NCI-H2029 treated with DMSO at 0.1 percent for 48 hours (cell line): Measurements from ENCODE around the gene AK8.

Experiments used
- DNase-seq: peaks from one replicate; lab custom pipeline; 2025; lab: John Stamatoyannopoulos, UW

AK8 gene

DNA sequence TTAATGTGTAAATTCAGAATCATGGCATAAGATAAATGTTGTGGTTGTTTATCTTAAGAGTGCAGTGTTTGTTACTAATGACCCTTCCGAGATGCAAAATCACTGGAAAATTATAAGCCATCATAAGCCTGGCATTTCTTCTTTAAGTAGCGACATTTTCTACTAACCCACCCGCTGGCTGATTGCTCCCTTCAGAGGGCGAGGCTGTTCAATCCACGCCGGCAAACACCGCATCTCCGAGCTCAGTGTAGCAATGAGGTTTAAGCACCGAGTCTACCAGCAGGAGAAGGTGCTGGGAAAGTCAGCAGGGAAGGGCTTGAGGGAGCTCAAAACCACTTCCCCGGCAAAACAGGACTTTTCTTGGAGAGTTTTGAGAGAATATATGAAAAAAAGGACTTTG, 52.7 kb downstream of the AK8 start:
- DNase-seq: no peak

DNA sequence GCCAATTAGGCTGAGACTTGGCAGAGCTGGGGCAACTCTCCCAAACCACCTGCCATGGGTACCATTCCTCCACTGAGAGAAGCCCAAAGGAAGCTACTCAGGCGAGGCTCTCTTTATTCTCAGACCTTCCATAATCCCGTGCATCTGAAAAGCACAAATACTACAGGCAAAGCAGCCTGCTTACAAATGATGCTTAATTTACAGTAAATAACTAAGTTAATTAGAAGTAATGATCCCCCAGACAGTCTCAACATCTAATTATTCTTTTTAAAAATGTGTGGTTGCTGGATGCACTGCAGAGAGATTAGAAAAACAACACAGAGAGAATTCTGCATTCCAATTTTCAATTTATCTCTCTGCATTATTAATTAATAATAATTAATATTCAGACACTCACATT, 53.1 kb downstream of the AK8 start:
- DNase-seq: no peak

DNA sequence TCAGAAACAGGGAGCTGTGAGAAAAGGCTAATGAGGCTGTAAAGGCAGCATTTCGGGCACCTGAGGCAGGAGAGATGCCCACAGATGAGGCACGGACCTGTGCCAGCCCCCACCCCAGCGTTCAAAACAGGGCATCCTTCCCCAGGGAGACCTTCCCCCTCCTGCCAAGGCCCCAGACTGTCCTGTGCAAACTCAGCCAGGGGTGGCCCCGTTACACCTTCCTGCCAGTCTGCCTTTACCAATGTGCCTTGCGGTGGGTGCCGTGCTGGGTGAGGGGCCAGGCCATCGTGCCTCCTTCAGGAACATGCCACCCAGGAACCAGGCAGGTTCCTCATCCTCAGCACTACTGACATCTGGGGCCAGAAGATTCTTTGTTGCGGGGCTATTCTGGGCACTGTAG, 53.9 kb downstream of the AK8 start:
- DNase-seq: no peak

DNA sequence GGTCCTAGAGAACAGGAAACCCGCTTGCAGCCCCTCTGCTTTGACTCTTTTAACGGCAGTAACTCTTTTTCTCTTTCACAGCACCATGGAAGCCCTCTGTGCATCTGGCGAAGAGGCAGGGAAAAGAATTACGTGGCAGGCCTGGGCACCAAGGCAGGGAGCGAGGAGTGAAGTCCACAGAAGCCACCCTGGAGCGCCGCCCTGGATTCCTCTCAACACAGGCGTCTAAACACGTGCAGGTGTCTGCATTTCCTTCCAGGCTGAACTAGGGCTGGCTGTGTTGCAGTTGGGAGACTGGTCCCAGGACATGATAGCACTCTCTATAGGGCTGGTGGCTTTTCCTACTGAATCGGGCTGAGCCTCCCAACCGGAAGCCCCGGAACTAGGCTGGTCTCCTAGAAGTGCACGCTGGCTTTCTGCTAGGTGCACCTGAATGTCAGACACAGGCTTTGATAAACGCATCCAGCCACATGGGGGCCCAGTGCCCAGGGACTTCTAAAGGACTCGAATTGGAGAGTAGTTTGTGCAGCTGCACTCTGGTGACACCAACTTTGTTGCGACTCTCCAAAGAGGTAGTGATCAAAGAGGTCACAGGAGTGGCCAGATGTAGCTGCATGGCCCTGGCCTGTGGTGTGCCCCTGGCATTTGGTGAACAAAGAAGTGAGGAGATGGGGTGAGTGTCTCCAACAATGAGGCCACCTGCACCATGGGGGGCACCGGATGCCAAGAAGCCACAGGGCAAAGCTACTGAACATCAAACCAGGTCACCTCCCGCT, 54.5 kb downstream of the AK8 start:
- DNase-seq: no peak

DNA sequence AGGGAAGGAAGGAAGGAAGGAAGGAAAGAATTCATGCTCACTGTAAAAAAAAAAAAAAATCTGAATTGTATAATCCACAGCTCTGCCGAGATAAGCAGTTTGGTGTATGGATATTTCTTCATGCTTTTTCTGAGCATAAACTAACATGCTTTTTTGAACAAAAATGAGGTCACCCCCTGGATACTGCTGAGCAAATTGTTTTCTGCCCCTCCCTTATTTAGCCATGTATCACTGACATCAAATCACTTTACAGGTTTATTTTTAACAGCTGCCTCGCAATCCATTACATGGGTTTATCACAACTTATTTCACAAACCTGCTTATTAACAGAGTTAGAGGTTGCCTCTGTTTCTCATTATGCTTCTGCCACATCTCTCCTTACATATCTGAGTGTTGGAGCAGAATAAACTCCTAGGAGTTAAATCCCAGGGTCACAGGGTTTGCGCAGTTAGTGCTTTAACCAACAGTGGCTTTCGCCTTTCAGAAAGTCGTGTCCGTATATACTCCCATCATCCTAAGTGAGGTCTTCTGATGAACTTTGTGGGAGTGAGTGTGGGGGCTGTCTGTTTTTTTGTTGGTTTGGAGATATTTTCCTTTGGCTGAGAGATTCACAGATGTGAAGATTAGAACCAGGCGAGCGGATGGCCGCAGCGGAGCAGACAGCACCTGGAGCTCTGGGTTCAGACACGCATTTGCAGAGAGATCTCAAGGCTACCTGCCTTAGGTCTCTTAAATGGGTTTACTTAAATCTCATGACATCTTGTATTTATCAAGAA, 57.7 kb downstream of the AK8 start:
- DNase-seq: no peak

DNA sequence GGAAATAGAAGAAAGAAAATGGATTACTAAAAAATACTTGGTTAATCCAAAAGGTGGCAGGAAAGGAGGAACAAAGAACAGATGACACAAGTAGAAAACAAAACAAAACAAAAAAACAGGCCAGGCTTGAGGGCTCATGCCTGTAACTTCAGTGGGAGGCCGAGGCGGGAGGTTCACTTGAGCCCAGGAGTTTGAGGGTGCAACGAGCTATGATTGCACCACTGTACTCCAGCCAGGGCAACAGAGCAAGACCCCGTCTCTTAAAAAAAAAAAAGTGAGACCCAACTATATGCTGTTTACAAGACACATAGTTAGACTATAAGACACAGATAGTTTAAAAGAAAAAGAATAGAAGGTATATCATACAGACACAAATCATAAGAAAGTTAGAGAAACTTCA, 59.5 kb downstream of the AK8 start:
- DNase-seq: no peak

DNA sequence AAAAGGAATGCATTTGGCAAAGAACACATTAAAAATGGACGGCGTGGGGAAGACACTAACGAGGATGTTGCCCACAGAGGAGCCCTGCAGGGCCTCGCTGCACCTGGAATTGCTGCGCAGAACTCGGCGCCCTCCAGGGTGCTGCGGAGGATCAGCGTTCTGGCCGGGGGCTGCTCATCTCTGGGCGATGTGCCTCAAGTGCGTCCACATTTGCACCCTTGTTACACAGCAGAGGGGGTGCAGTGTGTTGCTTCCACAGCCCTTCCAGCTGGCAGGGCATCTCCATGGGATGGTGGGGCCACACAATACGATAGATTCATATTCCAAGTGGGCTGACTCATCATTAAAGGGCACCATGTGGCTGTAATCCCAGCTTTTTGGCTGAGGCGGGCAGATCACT, 63.1 kb downstream of the AK8 start:
- no peak for DNase-seq

DNA sequence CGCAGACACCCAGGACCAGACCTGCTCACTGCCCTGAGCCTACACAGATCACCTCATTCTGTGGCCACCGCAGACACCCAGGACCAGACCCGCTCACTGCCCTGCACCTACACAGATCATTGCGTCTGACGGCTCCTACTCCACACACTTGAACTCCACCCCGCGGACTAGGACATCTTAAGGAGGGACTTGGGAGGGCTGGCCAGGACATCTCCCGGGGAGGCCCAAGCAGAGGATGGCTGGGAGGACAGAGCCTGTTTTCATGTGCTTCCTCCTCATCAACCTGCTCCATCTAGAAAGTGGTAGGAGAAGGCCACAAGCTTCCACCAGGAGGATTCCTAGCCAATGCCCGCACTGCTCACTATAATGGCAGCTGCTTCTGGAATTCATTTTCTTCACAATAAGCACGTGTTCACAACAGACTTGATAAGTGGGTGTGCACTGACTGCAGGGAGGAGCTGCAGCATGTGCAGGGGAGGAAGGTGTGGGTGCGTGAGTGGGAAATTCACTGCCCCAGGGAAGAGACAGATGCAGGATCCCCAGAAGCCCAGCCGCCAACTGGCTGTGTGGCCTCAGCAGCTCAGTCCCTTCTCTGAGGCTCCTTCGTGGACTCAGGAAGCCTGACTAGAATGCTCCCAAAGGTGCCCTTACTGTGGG, 64.8 kb downstream of the AK8 start:
- DNase-seq: no peak

DNA sequence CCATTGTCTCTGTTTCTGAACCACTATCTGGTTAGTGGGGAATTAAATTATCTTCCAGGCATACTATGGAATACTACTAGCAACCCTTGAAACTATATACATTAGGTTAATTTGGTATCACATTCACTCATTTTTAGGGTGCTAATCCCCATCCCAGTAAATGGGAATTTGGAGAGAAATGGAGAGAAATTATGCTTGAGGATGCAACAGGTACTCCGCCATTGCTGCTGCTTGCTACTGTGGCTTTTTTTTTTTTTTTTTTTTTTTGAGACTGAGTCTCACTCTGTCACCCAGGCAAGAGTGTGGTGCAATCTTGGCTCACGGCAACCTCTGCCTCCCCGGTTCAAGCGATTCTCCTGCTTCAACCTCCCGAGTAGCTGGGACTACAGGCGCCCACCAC, 66.1 kb downstream of the AK8 start:
- no peak for DNase-seq

DNA sequence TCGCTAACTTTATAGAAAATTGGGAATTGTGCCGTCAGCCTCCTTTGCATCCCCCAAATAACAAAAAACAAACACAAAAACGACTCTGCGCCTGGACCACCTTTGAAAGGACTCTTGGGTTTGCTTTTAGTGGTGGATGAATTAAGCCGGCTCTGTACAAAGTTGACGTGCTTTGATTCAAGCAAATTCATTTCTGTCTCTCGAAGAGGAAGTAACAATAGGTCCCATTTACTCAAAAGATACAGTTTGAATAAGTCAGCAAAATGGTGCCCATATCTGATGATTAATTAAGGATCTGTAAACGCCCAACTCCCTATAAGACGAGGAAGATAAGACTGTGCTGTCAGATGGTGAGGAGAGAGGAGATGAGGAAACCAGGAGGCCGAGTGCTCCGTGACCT, 67.8 kb downstream of the AK8 start:
- no peak for DNase-seq

DNA sequence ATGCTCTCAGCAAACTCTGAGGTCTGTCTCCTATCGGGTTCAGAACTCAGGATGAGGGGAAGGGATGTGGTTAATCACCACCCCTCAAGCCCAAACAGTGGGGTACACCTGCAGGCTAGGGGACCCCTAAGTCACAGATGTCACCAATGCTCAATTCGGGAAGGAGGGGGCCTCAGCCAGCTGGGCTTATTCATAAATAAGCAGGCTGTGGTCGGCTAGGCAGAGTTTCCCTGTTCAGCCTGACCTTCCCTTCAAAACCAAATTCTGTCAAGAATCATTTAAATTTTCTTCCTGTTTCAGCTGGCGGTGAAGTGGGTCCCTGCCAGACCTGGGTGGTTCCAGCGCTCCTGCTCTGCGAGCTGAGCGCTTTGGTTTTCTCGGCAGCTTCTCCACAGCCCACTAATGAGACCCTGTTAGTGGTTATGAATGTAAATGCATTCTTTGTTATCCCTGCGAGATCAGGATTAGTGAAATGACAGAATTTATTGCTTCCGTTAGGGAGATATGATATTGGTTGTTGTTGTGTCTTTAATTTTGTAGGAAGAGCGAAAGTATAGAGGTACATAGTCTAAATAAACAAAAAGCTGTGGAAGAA, 68.3 kb downstream of the AK8 start:
- no peak for DNase-seq

DNA sequence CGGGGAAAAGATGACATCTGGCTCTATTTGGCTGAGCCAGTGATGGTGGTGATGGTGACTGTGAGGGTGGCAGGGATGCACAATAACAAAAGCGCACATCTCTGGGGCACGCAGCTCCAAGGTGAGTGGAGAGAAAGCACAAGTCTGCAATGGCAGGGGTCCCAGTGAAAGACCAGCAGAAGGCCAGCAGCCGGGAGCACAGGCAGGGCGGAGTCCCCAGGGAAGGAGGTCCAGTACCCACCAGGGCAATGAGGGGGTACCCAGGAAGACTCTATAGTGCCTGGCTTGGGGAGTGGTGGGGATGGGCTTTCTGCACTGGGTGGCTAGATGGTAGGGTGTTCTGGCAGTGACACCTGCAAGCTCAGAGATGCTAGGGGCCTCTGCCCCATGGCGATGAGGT, 69.4 kb downstream of the AK8 start:
- DNase-seq: no peak

DNA sequence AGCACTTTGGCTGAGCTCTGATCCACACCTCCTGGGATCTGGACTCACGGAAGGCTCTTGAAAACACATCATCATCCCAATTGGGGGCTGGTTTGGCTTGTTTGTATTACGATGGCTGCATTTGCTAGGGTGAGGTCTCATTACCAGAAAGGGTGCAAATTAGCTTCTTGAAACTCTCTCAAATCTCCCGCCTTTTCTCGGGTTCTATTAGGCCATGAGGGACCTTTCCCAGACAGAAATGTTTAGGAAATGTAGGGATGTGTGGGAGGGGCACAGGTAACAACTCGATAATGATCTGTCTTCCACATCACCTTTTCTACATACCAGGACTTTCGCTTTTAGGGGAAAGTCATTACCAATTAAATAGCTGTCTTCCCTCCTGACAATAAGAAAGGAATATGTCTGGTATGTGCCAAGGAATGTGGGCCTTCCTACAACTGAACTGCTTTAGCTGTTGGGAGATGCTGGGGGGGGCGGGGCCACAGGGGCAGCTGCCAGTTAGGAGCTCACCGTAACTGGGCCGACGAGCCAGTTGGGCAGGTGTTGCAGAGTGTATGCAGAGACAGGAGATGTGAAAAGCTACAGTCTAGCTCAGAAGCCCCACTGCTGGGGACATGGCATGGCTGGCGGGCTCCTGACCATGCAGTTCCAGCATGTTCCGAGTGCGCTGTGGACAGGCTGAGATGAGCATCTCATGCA, 71.2 kb downstream of the AK8 start:
- no peak for DNase-seq

DNA sequence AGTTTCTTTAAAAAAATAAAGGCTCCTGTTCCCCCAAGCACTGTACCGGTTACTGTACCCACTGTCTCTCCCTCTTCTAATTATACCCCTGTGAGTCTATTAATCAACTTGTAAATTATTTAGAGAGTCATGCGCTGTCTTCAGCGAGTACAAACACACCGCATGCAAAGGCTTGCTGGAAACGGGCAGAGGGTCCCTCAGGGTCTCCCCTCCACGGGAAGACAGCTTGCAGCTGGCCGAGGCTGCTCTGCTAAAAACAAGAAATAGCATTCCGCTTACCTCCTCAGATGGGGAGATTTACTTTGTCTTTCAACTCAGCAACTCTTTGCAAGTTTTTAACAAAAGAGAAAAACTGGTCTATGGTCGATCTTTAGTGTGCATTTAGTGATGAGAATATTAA, 71.8 kb downstream of the AK8 start:
- DNase-seq: no peak

DNA sequence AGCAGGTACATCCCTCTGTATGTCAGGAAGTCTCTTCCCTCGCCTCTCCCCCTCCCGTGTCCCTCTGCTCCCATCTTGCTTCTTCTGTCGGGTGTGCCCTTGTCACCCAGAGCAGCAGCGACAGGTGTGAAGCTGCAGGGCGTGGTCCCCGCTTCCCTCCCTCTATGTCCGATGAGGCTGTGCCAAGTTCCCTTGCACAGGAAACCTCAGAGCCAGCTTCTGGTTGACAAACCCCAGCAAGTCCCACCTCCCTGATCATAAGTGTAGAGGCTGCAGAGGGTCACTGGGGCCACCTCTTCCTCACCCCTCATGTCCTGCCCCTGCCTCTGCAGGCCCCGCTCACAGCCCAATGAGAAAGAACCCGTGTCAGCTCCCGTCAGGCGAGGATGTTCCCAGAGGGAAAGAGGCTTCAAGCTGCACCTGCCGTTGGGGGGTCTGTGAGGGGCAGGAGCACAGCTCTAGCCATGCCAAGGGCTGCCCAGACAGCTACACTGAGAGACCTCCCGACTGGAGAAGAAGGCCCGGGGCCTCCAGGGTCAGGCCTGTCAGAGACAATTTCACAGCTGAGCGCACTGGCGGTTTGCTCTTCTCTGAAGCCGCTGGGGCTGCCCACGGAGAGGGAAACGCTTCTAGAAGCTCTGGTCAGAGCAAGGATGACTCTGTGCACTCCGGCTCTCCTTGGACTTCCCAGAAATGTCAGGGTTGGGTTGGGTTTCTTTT, 73.3 kb downstream of the AK8 start:
- no peak for DNase-seq

DNA sequence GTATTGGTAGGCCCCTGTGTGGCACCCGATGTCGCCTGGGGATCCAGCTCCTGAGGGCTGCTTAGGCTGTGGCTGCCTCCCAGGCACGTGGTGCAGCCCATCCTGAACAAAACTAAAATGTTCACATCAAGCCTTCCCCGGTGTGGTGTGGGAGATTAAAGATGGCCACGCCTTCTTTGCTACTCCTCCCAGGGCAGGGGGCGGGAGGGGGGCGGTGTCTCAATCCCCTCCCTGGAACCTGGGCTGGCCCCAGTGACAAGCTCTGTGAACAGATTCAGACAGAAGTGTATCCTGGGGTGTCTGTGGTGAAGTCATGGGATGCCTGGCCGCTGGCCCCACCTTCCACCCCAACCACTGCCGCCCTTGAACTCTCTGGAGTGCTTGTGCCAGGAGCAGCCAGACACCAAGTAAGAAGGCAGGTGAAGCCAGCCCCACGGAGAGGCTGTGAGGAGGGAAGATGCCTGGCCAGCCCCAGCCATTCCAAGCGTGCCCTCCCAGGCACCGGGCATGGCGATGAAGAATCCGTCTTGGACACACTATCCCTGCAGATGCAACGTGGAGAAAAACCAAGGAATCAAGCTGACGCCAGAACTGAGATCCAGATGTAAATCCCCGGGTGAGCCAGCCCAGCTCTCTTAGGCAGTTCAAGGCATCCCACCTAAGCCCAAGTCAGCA, 75.8 kb downstream of the AK8 start:
- DNase-seq: no peak

DNA sequence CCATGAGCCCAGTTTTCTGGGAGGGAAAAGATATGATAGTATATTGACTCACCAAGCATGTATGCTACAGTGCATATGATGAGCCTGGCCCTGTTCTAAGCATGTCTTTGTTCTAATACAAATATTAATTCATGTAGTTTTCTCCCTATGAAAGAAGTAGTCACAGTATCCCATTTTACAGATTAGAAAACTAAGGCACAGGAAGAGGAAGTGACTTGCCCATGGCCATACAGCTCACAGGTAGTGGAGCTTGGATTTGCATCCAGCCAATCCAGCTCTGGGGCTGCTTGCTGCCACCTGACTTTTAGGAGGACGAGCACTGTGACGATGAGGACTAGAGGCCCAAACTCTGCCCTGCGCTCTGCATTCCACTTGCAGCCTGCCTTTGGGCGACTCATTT, 76.4 kb downstream of the AK8 start:
- DNase-seq: no peak

DNA sequence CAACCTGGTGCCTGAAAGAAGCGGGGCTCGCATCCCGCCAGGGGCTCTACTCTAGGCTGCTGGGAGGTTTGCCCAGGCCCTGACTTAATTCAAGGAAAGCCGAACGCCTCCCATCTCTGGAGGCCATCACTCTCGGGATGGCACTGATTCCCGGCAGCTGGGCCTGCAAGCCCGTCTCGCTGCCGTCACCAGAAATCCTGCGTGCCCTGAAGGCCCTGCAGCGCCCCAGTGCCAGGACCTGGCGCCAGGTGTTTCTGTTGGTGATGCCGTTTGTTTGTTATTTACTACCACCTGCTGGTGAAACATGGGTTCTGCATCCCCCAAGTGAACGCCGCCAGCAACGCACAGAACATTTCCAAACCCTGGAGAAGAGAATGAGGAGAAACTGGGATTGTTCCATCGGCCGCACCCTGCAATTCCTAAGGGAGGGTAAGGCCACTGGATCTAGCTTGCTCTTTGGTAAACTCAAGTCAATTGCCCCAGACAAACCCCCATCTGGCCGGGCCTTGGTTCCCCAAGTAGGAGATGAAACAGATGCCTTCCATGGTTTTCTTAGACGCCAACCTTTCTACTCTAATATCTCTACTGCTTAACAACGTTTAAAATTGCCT, 77.9 kb downstream of the AK8 start:
- DNase-seq: peak; percentile 74

DNA sequence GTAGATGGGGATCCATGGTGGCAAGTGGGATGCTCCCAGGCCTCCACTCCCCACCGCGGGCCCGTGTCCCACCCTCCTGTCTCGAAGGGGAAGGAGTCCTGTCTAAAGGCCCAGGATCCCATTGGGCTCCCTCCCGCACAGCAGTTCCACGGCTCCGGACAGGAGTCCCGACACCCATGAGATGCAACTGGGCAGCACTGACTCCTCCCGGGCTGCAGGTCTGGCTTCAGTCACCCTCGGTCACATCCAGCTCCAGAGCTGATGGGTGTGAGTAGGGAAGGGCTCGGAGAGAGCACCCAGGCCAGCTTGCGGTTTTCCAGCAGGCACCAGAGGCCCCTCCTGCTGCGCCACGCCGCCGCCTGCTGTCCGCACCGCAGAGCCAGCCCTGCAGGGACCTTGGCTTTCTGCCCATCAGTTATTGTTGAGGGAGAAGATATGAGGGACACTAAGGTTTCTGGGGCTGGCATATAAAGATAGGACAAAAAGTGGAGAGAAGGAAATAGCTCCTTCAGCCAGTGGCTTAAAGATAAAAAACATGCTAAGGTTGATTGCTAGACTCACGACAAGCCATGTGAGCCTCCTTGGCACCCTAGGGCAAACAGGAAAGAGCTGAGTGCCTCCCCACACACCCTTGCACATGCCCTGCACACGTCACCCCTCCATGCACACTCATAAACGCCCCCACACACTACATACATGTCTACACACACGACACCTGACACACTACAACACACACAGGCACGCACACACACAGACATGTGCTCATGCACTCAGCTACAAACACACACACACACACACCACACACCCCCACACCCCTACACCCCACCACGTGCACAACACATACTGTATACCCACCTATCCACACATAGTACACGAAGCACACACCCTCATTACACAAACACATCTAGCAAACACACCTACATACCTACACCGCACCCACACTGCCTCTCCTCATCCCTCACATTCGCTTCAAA, 79.0 kb downstream of the AK8 start:
- no peak for DNase-seq
